SJCRH30 (cell line): ENCODE data around the gene ANK3. TPM values are rescaled to one million over a fixed set of nuclear protein-coding genes. Genes with fewer than 3 reads are reported as not detected.

Experiments
- DNase-seq, 2 experiments: peaks; one replicate each; pipeline ENCODE4 v3.0.0-alpha.2; 2015 to 2020
- H3K27ac ChIP-seq: fragments of 250-450 bp; sonication (Bioruptor Pico); 2 replicates; pipeline ENCODE4 v1.5.1; 2020; ENCODE audit warnings: mild to moderate bottlenecking, moderate library complexity
- H3K27me3 ChIP-seq: fragments of 250-450 bp; sonication (Bioruptor Pico); 2 replicates; pipeline ENCODE4 v1.5.1; 2020; ENCODE audit warnings: mild to moderate bottlenecking, moderate library complexity
- H3K36me3 ChIP-seq: fragments of 250-450 bp; sonication (Bioruptor Pico); 2 replicates; pipeline ENCODE4 v1.5.1; 2020; ENCODE audit warnings: mild to moderate bottlenecking, moderate library complexity
- H3K4me1 ChIP-seq: fragments of 250-450 bp; sonication (Bioruptor Pico); 2 replicates; pipeline ENCODE4 v1.5.1; 2020; ENCODE audit warnings: mild to moderate bottlenecking, moderate library complexity
- H3K4me3 ChIP-seq: fragments of 250-450 bp; sonication (Bioruptor Pico); 2 replicates; pipeline ENCODE4 v1.5.1; 2020; ENCODE audit warnings: mild to moderate bottlenecking, moderate library complexity
- H3K9me3 ChIP-seq: fragments of 250-450 bp; sonication (Bioruptor Pico); replicated peaks from 2 replicates; pipeline ENCODE4 v1.5.1; 2020; ENCODE audit warnings: mild to moderate bottlenecking, moderate library complexity
- total RNA-seq: library from RNA; depleted of rRNA; stranded (reverse); fragments of >200 nt; shearing (Covaris generic); gene quantifications from 2 replicates; pipeline ENCODE4 v1.2.3, GENCODE V29; 2014

Gene ANK3
- total RNA-seq, 1 experiment from 2014 or later = 2.5 TPM

GRCh38 chr10:59977486-59977885 lies 412.2 kb downstream of the ANK3 start:
- H3K36me3 ChIP-seq = no peaks in the 10 kb centered on the region
- H3K27me3 ChIP-seq = no peaks in the 10 kb centered on the region
- no peak overlapping the region for H3K4me3 ChIP-seq
- H3K27ac ChIP-seq = no peak overlapping the region
- H3K9me3 ChIP-seq = no peaks in the 10 kb centered on the region
- DNase-seq = no peak
- no peaks in the 10 kb centered on the region for H3K4me1 ChIP-seq

GRCh38 chr10:59976909-59977308 lies 412.8 kb downstream of the ANK3 start:
- Histone ChIP-seq H3K27me3 (no peaks in the 10 kb centered on the region), H3K36me3 (no peaks in the 10 kb centered on the region), H3K27ac (no peak overlapping the region), H3K4me3 (no peak overlapping the region), H3K4me1 (no peaks in the 10 kb centered on the region), H3K9me3 (no peaks in the 10 kb centered on the region)
- DNase-seq = no peak
